ENCODE data around the gene C12orf75. TPM values are rescaled to one million over a fixed set of nuclear protein-coding genes. Genes with fewer than 3 reads are reported as not detected.

The C12orf75 gene
- total RNA-seq, 1 donor from 2014 or later, result 163 TPM

Other genes with a start within 250 kb of the C12orf75 start
- gene ALDH1L2, start 246.2 kb upstream of the C12orf75 start, total RNA-seq, result 69.2 and 91.6 TPM in 2 replicates
- gene WASHC4, start 223.0 kb upstream of the C12orf75 start, total RNA-seq, result 47.3 and 51.1 TPM in 2 replicates
- gene APPL2, start 94.5 kb upstream of the C12orf75 start, total RNA-seq, result 16.6 and 17.7 TPM in 2 replicates

All from astrocyte (in vitro differentiated cells and primary cell).